H9 (cell line): ENCODE results near the gene OMA1. TPM values are rescaled to one million over a fixed set of nuclear protein-coding genes. Genes with fewer than 3 reads are reported as not detected.

Experiments
- DNase-seq: peaks from one replicate; pipeline ENCODE4 v3.0.0-alpha.2; 2017
- H2AFZ ChIP-seq: one replicate; pipeline ENCODE4 v1.6.1; 2013; ENCODE audit warnings: mild to moderate bottlenecking, low read length, control low read depth, moderate library complexity
- H2AK5ac ChIP-seq: 2 replicates; pipeline ENCODE4 v1.6.1; 2013; ENCODE audit warnings: low read length, control low read depth, mixed read lengths; ENCODE audit not compliant: insufficient read length
- H2BK120ac ChIP-seq: one replicate; pipeline ENCODE4 v1.6.1; 2013; ENCODE audit warnings: low read depth, mild to moderate bottlenecking, low read length, control low read depth, inconsistent platforms; ENCODE audit not compliant: poor library complexity, severe bottlenecking
- H2BK12ac ChIP-seq: 2 replicates; pipeline ENCODE4 v1.6.1; 2013; ENCODE audit warnings: low read length, control low read depth, mixed read lengths, low read depth; ENCODE audit not compliant: insufficient read length
- H2BK15ac ChIP-seq: 2 replicates; pipeline ENCODE4 v1.6.1; 2013; ENCODE audit warnings: low read depth, low read length, control low read depth
- H2BK20ac ChIP-seq: one replicate; pipeline ENCODE4 v1.6.1; 2013; ENCODE audit warnings: low read depth, mild to moderate bottlenecking, low read length, control low read depth, inconsistent platforms; ENCODE audit not compliant: poor library complexity, severe bottlenecking
- H2BK5ac ChIP-seq: 2 replicates; pipeline ENCODE4 v1.6.1; 2013; ENCODE audit warnings: low read length, control low read depth, mixed read lengths; ENCODE audit not compliant: insufficient read length
- H3K14ac ChIP-seq: 2 replicates; pipeline ENCODE4 v1.6.1; 2013; ENCODE audit warnings: low read length, control low read depth; ENCODE audit not compliant: insufficient read depth
- H3K18ac ChIP-seq: 2 replicates; pipeline ENCODE4 v1.6.1; 2013; ENCODE audit warnings: low read depth, mild to moderate bottlenecking, mixed read lengths, low read length, control low read depth; ENCODE audit not compliant: insufficient read length
- H3K23ac ChIP-seq: 2 replicates; pipeline ENCODE4 v1.6.1; 2013; ENCODE audit warnings: low read length, control low read depth, mixed read lengths, low read depth; ENCODE audit not compliant: insufficient read length
- H3K23me2 ChIP-seq: 2 replicates; pipeline ENCODE4 v1.6.1; 2013; ENCODE audit warnings: low read depth, mild to moderate bottlenecking, mixed read lengths, low read length, control low read depth; ENCODE audit not compliant: insufficient read length, poor library complexity, severe bottlenecking
- H3K27ac ChIP-seq: 2 replicates; pipeline ENCODE4 v1.5.1; 2013; ENCODE audit warnings: low read length, control low read depth, mixed read lengths, low read depth; ENCODE audit not compliant: insufficient read length
- H3K27me3 ChIP-seq: 2 replicates; pipeline ENCODE4 v1.6.1; 2013; ENCODE audit warnings: low read length, control low read depth, inconsistent platforms; ENCODE audit not compliant: insufficient read depth
- H3K4ac ChIP-seq: 2 replicates; pipeline ENCODE4 v1.6.1; 2013; ENCODE audit warnings: low read depth, mild to moderate bottlenecking, control low read depth, inconsistent platforms, low read length, moderate library complexity
- H3K4me1 ChIP-seq: 2 replicates; pipeline ENCODE4 v1.6.1; 2013; ENCODE audit warnings: low read length, control low read depth, inconsistent platforms; ENCODE audit not compliant: insufficient read depth
- H3K4me2 ChIP-seq: 2 replicates; pipeline ENCODE4 v1.6.1; 2013; ENCODE audit warnings: low read length, control low read depth, mixed read lengths; ENCODE audit not compliant: insufficient read length, insufficient read depth
- H3K56ac ChIP-seq: 2 replicates; pipeline ENCODE4 v1.6.1; 2013; ENCODE audit warnings: low read depth, mild to moderate bottlenecking, mixed read lengths, low read length, control low read depth; ENCODE audit not compliant: insufficient read length
- H3K79me1 ChIP-seq: 2 replicates; pipeline ENCODE4 v1.6.1; 2013; ENCODE audit warnings: low read depth, mild to moderate bottlenecking, moderate library complexity, low read length, control low read depth, inconsistent platforms; ENCODE audit not compliant: insufficient read depth, poor library complexity, severe bottlenecking
- H3K79me2 ChIP-seq: 2 replicates; pipeline ENCODE4 v1.6.1; 2013; ENCODE audit warnings: low read length, control low read depth, inconsistent platforms; ENCODE audit not compliant: insufficient read depth
- H3K9ac ChIP-seq: 2 replicates; pipeline ENCODE4 v1.6.1; 2013; ENCODE audit warnings: low read length, control low read depth, mixed read lengths; ENCODE audit not compliant: insufficient read length; ENCODE audit errors: extremely low read depth
- H3K9me3 ChIP-seq: one replicate; pipeline ENCODE4 v1.6.1; 2013; ENCODE audit warnings: low read depth, low read length, inconsistent platforms; ENCODE audit not compliant: control insufficient read depth
- H3T11ph ChIP-seq: one replicate; pipeline ENCODE4 v1.6.1; 2013; ENCODE audit warnings: mild to moderate bottlenecking, low read length, control low read depth, inconsistent platforms
- H4K20me1 ChIP-seq: one replicate; pipeline ENCODE4 v1.6.1; 2013; ENCODE audit not compliant: control insufficient read depth, insufficient read length, insufficient read depth
- H4K5ac ChIP-seq: 2 replicates; pipeline ENCODE4 v1.6.1; 2013; ENCODE audit warnings: low read depth, mild to moderate bottlenecking, mixed read lengths, low read length, control low read depth; ENCODE audit not compliant: insufficient read length
- H4K8ac ChIP-seq: replicated peaks from 2 replicates; pipeline ENCODE4 v1.6.1; 2013; ENCODE audit warnings: low read length, control low read depth, mixed read lengths, low read depth; ENCODE audit not compliant: insufficient read length
- H4K91ac ChIP-seq: 2 replicates; pipeline ENCODE4 v1.6.1; 2013; ENCODE audit warnings: low read depth, mild to moderate bottlenecking, moderate library complexity, mixed read lengths, low read length, control low read depth; ENCODE audit not compliant: insufficient read length
- H3K27ac Mint-ChIP-seq, 3 experiments: 2 replicates in 2 of 3; 3 replicates in 1 of 3; pipeline ENCODE4 v1.8.0; 2020 to 2021; ENCODE audit warnings: mixed read lengths in 3 of 3, mild to moderate bottlenecking in 1 of 3, moderate library complexity in 1 of 3
- H3K27me3 Mint-ChIP-seq: 2 replicates; pipeline ENCODE4 v1.8.0; 2021; ENCODE audit warnings: low read depth, mild to moderate bottlenecking, moderate library complexity, mixed read lengths
- H3K36me3 Mint-ChIP-seq, 3 experiments: 2 replicates in 2 of 3; 3 replicates in 1 of 3; pipeline ENCODE4 v1.8.0; 2020 to 2021; ENCODE audit warnings: low read depth in 3 of 3, mixed read lengths in 3 of 3; ENCODE audit not compliant: insufficient read depth in 1 of 3
- H3K4me1 Mint-ChIP-seq, 2 experiments: 2 replicates each; pipeline ENCODE4 v1.8.0; 2020; ENCODE audit warnings: mixed read lengths in 2 of 2
- H3K4me3 Mint-ChIP-seq, 2 experiments: 2 replicates in 1 of 2; 3 replicates in 1 of 2; pipeline ENCODE4 v1.8.0; 2020 to 2021; ENCODE audit warnings: mild to moderate bottlenecking in 2 of 2, mixed read lengths in 2 of 2, moderate library complexity in 1 of 2
- H3K9me3 Mint-ChIP-seq, 2 experiments: 2 replicates in 1 of 2; 3 replicates in 1 of 2; pipeline ENCODE4 v1.8.0; 2020; ENCODE audit warnings: mild to moderate bottlenecking in 2 of 2, mixed read lengths in 2 of 2, moderate library complexity in 1 of 2
- CTCF ChIP-seq: fragments of 200-600 bp; sonication (generic); conservative IDR thresholded peaks from 3 replicates; pipeline ENCODE4 v1.8.0; 2021; ENCODE audit warnings: antibody characterized with exemption, mild to moderate bottlenecking
- WGBS: extraction: QIAGEN DNeasy Blood & Tissue Kit; methylation state at CpG from one replicate; pipeline ENCODE4 v1.1.7; 2013; ENCODE audit warnings: missing lambda C conversion rate, low lambda C conversion rate, mixed read lengths; ENCODE audit not compliant: insufficient read length; ENCODE audit errors: extremely low coverage; 5-methylcytosine and 5-hydroxymethylcytosine counted together
- total RNA-seq: library from RNA; stranded (reverse); gene quantifications from 2 replicates; pipeline ENCODE4 v1.2.1, GENCODE V29; 2021

Gene OMA1
- total RNA-seq, 1 experiment from 2014 or later, result 12.9 TPM

- H3K27me3 Mint-ChIP-seq, result peaks cover 15% of the 10 kb centered on the region
- Histone ChIP-seq H3K4ac (no peak overlapping the region), H3K27me3 (no peaks in the 10 kb centered on the region), H3T11ph (no peak overlapping the region), H2BK5ac (no peak overlapping the region), H3K9me3 (no peaks in the 10 kb centered on the region), H4K20me1 (no peaks in the 10 kb centered on the region), H4K5ac (no peak overlapping the region), H2BK120ac (no peak overlapping the region), H2BK12ac (no peak overlapping the region), H3K79me2 (no peaks in the 10 kb centered on the region), H2BK15ac (no peak overlapping the region), H2AK5ac (no peak overlapping the region), H3K27ac (no peak overlapping the region), H3K18ac (no peak overlapping the region), H2AFZ (no peak overlapping the region), H3K23me2 (no peaks in the 10 kb centered on the region), H3K56ac (no peak overlapping the region), H3K4me1 (no peaks in the 10 kb centered on the region), H3K79me1 (no peaks in the 10 kb centered on the region), H2BK20ac (no peak overlapping the region), H3K9ac (no peak overlapping the region), H3K4me2 (no peak overlapping the region), H3K23ac (no peak overlapping the region), H3K14ac (no peak overlapping the region), H4K8ac (no peak overlapping the region), H4K91ac (no peak overlapping the region)
- H3K9me3 Mint-ChIP-seq, result no peaks in the 10 kb centered on the region
- no peak overlapping the region for H3K4me3 Mint-ChIP-seq
- H3K4me1 Mint-ChIP-seq, result 0 out of 4 replicates have a peak, but pooled peaks cover 0 to 8% of the 10 kb centered on the region in 2 experiments
- no peak for TF ChIP-seq CTCF
- no peak for DNase-seq
- no CpG with 5 or more reads among the region's 2 CpGs for WGBS
- no peak overlapping the region for H3K27ac Mint-ChIP-seq
- H3K36me3 Mint-ChIP-seq, result no peaks in the 10 kb centered on the region
Observed at GRCh38 chr1:58587667-58588066, 41.1 kb upstream of the OMA1 start.
